HG02623 (cell line): ENCODE results near the gene CYB5R4.
"Not testable (repeated sequence)": the region's sequence is repeated elsewhere in the genome, so short reads cannot be mapped to it uniquely, and the experiment has no call there.

Experiments used
- ATAC-seq: cut with Tn5 transposase; IDR thresholded peaks from one replicate; pipeline ENCODE4 v1.9.1; 2021; ENCODE audit warnings: moderate library complexity; ENCODE audit not compliant: unreplicated experiment

CYB5R4 gene

DNA sequence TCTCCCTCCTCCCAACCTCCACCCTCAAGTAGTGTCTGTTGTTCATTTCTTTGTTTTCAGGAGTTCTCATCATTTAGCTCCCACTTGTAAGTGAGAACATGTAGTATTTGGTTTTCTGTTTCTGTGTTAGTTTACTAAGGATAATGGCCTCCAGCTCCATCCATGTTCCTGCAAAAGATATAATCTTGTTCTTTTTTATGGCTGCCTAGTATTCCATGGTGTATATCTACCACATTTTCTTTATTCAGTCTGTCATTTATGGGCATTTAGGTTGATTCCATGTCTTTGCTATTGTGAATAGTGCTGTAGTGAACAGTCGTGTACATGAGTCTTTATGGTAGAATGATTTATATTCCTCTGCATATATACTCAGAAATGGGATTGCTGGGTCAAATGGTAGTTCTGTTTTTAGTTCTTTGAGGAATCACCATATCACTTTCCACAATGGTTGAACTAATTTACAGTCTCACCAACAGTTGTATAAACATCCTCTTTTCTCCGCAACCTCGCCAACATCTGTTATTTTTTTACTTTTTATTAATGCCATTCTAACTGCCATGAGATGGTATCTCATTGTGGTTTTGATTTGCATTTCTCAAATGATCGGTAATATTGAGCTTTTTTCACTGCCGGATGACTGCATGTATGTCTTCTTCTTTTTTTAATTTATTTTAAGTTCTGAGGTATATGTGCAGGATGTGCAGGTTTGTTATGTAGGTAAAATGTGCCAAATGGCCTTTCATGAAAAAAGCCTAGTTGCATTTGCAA, 48.3 kb downstream of the CYB5R4 start:
- not testable (repeated sequence) for ATAC-seq

DNA sequence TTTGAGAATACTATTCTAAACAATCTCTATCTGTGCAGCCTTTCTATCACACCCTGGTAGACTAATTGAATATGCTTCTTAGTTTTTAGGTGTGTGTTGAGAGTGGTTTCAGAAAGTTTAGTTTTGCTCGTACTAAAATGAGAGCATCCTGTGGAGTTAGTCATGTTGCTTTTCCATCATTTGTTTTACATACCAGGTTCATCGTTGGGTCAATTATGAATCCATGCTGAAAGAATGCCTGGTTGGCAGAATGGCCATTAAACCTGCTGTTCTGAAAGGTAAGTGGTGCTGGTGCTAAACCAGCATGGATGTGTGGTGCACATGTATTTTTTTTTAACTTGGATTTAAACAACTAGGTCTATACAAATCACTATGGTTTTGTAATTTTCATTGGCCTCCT, 49.3 kb downstream of the CYB5R4 start:
- no peak for ATAC-seq

DNA sequence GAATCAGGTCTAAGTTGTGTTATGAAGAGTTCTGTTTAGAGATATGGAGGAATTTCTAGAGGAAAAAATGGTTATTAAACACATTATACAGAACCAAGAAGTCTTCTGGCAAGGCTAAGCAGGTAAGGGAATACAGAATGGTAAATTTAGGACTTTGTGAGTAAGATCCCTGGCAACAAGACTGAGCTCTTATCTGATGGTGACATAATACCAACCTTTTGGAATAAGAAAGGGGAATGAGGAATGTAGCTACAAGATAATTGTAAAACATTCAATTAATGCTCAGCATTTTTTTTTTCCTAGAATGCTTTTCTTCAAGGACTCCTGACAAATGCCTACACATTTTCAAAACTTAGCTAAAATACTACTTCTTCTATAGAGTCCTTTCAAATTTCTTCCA, 51.8 kb downstream of the CYB5R4 start:
- ATAC-seq, result no peak

DNA sequence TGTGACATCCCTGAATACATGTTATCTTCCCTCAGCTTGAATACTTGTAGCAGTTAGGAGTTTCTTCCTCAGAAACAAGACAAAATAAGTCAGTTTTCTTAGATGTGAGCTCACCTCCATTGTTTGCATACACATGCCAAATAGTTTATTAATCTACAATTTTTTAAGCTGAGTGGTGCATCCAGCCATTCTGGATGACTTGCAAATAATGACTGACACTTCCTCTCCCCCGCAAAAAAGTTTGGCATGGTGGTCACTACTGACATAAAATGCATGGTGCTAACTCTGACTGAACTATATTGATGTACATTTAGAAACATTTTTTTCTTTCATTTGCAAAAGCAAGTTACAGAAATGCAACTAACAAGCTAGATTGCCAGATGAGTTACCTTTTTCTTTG, 55.5 kb downstream of the CYB5R4 start:
- ATAC-seq, result no peak

DNA sequence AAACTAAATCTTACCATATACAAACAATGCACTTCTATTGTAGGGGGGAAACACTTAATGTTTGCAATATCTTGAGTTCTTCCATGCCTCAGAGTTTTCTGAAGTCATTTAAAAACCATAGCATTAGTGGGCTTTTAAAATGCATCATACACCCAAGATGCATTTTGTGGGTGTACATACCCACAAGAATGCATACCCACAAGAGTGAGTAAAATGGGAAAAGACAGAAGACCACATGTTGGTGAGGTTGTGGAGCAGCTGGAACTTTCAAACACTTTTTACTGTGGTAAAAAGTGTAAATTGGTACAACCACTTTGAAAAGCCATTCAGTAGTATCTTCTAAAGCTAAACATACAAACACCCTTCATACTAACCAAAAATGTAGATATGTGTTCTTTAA, 57.5 kb downstream of the CYB5R4 start:
- ATAC-seq, result no peak

DNA sequence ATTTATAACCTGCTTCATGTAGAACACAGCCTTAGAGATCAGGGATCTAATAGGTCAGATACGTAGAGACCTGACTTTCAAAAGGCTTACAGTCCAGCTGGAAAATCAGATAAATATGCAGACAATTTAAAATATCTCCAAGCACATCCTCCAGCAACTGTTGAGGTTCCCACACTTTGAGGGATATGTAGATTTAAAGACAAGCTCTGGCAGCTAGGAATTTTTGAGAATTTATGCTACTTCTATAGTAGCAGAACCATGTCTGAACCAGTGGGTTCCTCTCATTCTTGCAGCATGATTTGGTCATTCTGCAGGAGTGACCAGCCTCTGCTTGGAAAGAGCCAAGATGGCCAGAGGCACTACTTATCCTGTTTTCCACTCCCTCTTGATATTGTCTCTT, 60.5 kb downstream of the CYB5R4 start:
- no peak for ATAC-seq

DNA sequence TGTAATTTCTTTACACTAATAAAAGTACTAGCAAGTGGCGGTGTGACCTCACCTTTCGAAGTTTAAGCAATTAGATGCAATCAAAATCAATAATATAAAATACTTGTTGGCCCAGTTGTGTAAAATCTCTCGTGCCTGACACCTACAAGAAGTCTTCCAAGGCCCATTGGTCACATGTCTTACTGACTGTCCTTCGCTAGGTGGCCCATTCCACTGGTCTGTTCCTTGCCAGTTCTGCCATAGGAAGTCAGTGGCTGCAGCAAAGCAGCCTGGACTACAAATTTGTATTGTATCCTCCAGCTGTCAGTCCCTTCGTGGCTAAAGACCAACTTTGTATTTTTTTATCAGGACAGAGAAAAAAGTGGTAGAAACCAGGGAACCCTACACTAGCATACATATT, 61.8 kb downstream of the CYB5R4 start:
- ATAC-seq, result no peak

DNA sequence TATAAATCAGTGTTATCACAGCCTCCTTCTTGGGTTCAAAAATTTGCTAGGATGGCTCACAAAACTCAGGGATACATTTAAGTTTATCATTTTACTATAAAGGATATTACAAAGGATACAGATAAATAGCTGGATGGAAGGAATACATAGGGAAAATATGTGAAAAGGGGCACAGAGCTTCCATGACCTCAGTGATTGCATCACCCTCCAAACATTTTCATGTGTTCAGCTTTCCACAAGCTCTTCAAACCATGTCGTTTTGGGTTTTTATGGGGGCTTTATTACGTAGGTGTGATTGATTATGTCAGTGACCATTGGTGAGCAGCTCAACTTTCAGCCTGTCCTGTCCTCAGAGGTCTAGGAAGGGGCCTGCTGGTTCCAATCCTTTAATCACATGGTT, 68.0 kb downstream of the CYB5R4 start:
- no peak for ATAC-seq

DNA sequence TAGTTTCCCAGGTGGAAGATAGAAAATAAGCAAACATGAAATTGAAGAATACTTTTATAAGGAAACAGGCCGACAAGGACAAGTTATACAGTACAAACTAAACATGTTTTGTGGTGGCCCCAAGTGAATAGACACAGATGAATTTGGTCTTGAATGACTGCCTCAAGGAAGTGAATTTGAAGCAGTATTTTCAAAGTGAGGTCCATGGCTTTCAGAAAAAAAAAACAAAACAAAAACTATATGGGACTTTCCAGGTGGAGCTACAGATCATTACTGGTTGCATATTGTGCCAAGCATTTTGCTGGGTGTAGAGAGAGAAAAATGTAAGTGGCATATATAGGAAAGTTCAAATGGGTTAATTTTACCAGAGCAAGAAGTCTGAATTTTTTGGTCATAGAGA, 68.8 kb downstream of the CYB5R4 start:
- ATAC-seq, result no peak

DNA sequence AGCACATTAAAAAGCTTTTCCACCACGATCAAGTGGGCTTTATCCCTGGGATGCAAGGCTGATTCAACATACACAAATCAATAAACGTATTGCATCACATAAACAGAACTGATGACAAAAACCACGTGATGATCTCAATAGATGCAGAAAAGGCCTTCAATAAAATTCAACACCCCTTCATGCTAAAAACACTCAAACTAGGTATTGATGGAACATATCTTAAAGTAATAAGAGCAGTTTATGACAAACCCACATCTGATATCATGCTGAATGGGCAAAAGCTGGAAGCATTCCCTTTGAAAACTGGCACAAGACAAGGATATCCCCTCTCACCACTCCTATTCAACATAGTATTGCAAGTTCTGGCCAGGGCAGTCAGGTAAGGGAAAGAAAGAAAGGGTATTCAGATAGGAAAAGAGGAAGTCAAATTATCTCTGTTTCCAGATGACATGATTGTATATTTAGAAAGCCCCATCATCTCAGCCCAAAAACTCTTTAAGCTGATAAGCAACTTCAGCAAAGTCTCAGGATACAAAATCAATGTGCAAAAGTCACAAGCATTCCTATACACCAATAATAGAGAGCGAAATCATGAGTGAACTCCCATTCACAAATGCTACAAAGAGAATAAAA, 86.8 kb downstream of the CYB5R4 start:
- not testable (repeated sequence) for ATAC-seq

DNA sequence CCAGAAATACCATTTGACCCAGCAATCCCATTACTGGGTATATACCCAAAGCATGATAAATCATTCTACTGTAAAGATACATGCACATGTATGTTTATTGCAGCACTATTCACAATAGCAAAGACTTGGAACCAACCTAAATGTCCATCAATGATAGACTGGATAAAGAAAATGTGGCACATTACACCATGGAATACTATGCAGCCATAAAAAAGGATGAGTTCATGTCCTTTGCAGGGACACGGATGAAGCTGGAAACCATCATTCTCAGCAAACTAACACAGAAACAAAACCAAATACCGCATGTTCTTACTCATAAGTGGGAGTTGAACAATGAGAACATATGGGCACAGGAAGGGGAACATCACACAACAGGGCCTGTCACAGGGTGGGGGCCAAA, 88.5 kb downstream of the CYB5R4 start:
- not testable (repeated sequence) for ATAC-seq

DNA sequence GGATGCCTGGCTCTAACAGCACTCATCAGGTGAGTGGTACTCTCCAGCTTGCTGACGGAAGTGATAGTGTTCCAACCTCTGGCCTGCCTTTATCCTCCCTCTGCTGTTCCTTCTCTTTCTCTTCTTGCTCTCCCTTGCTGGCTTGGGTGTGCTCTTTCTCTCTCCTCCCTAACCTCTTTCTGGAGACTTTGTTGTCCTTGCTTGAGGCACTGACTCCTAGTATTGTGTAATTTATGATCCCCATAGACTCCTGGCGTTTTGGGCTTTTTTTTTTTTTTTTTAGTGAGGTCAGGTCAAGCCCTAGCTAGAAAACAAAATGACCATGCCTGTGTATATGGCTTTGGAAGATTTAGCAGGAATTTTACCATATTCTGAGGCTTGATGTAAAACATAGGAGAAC, 89.4 kb downstream of the CYB5R4 start:
- no peak for ATAC-seq

DNA sequence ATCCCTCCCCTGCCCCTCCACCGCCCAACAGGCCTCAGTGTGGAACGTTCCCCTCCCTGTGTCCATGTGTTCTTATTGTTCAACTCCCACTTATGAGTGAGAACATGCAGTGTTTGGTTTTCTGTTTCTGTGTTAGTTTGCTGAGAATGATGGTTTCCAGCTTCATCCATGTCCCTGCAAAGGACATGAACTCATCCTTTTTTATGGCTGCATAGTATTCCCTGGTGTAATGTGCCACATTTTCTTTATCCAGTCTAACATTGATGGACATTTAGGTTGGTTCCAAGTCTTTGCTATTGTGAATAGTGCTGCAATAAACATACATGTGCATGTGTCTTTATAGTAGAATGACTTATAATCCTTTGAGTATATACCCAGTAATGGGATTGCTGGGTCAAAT, 91.9 kb downstream of the CYB5R4 start:
- not testable (repeated sequence) for ATAC-seq

DNA sequence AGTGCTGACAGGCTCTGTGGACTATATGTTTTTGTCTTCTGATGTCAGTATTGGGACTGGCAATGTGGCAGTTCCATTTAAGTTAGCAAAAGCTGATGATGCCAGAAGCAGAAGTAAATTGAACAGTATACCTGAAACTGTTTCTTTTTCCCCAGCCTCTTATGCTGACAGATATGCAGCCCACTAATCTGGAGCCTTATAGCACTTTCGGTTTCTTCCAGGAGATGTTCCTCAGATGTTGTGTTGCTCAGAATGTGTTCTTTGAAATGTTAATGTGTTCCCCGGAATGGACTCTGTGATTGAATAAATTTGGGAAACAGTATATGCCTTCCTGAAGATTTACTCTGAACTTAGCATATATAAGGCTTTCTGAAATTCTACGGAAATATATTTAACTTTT, 93.3 kb downstream of the CYB5R4 start:
- no peak for ATAC-seq

DNA sequence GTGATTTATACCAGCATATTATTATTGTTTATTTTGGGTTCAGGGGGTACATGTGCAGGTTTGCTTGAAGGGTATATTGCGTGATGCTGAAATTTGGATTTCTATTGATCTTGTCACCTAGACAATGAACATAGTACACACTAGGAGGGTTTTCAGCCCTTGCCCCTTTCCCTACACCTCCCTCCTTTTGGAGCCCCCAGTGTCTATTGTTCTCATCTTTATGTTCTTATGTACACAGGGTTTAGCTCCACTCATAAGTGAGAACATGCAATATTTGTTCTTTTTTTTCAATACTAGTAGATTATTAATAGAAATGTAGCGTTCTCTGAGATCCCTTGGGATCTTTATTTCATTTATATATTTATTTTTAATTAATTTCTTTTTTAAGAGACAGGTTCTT, 94.9 kb downstream of the CYB5R4 start:
- ATAC-seq, result no peak

DNA sequence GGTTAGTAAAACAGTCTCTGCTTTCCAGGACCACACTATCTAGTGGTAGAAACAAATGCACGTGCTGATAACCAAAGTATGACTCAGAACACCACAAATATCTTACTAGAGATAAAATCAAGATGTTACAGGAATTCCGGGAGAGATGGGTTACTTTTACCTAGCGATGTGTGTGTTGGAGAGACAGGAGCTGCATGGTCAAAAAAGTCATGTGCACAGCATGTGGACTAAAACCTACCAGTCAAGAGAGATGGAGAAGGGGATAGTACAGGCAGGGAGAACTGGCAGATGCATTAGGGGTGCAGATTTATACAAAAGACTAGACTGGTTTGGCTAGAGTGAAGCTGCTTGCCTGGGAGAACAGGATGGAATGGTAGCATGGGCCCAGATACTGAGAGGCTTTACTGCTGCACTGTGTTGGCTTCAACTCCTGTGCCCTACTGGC, 98.8 kb downstream of the CYB5R4 start:
- ATAC-seq, result no peak

DNA sequence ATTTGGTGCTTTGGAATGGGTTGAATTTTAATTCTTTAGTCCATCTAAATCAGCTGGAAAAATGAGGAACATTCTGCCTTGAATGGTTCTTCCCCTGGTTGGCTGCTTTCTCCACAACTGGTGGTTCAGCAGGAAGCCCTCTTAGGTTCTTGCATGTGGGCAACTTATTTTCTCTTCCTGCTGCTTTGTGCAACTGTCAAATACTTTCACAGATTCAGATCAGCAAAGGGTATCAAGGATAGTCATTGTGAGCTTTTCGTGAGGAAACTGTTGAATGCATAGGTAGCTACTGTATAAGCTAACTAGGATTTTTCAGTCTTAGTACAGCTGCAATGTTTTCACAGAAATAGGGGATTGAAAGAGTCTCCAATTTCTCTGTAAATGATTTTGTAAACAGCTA, 101.2 kb downstream of the CYB5R4 start:
- ATAC-seq, result no peak

DNA sequence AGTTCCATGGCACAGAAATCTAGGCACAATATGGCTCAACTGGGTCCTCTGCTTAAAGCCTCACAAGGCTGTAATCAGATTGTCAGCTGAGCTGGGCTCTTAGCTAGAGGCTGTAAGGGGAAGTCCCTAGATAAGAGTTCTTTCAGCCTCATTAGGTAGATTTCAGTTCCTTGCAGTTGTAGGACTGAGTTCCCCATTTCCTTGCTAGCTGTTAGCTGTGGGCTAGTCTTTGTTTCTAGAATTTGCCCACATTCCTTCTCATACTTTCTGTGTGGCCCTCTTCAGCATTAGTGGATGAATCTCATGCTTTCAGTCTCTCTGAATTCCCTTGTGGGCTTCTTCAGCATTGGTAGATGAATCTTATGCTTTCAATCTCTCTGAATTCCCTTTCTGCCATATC, 103.1 kb downstream of the CYB5R4 start:
- ATAC-seq, result peak; percentile 88

DNA sequence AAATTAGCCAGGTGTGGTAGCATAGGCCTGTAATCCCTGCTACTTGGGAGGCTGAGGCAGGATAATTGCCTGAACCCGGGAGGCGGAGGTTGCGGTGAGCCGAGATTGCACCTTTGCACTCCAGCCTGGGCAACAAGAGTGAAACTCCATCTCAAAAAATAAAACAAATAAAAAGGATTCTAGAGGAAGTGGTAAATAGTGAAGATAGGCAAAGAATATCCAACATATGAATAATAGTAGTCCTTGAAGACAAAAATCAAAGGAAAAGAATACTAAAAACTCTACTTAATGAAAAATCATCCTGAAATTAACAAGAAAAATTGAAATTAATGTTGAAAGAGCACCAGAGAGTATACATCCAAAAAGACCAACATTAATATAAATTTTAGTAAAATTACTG, 107.0 kb downstream of the CYB5R4 start:
- no peak for ATAC-seq

DNA sequence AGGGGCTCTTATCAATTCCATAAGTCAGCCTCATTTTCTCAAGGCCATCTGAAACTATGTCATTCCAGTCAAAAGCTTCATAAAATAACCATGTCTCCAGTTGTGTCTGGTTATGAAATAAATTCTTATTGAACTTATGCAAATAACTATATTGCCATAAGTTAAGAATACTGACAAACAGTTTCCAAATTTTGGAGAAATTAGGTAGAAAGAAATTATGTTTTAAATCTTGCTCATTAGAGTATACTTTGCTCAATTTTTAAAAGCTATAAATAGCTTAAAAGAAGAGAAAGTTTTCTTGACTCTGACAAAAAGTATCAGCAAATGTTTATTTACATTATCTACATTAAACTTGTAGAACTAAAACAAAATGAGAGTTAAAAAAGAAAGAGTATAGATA, 111.1 kb downstream of the CYB5R4 start:
- no peak for ATAC-seq

DNA sequence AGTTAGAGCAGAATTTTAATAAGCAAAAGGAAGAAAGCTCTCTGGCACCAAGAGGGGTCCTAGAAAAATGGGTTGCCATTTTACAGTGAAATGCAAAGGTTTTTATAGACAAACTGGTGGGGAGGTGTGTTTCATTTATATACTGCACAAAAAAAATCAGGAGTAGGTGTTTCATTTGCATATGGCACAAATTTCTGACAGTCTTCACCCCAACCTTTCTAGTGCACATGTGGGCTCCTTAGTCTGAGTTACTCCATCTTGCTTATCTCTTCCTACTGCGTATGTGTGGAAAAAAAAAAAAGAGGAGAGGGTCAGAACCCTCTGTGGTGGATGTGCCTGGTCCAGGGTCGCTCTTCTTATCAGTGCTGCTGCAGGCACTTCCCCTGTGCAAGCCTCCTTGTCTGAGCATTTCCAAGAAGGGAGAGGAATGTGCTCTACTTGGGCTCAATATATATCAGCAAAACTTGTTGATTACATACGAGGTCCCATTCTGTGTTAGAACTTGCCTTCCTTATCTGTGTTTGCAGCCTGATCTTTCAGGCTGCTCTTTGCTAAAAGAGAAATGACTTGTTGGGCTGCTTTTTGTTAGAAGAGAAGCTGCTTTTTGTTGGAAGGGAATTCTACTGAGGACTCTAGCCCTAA, 115.0 kb downstream of the CYB5R4 start:
- ATAC-seq, result no peak

DNA sequence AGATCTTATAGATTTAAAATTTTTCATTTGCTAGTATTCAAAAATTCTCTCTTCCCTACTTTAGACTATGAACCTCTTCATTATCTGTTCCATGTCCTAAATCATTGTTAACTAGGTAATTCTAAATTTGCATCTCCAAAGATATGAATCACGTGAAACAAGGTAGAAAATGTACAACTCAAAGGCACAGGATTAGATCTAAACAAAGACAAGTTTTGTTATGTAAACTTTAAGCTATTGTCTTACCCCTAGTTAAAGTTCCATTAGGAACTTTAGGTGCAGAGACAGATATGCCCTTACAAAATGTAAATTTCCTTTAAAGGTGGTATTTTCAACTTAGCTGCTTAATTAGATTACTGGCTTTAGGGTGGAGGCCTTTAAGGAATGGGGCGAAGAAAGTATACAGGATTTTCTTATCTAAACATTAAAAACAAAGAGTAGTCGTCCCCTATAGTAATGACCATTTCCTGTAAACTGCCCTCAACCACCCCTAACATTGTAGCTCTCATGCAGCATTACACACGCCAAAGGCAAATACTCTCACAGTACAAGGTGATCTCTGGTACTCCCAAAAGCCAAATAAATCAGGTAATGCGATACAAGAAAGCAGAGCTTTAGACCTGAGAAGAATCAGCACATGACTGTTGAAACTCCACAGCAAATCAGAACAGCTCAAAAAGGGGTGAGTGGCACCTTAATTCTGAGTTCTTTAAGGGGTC, 116.7 kb downstream of the CYB5R4 start:
- ATAC-seq, result no peak
